ENCODE measurements around the gene CDH4.

CDH4 gene

DNA sequence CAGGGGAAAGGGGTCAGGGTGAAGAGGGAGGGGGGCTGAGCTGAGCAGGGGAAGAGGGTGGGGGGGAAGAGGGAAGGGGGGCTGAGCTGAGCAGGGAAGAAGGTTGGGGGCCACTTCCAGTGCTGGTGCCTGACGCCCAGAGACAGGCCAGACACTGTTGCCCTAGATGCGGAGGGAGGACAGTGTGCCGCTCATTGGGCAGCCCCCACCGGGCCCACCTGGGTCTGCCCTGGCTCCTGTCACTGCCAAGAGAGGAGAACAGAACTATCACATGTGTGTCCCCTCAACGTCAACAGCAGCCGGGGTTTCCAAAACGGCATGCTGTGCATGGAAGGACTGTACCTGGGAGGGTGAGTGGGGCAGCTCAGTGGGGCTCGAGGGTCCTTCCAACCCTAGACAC lies 342.1 kb downstream of the CDH4 start:
- in situ Hi-C loops (cut with MboI; ENCODE audit: low sequenced_read_pairs, unreplicated experiment) = no loop called here
- TF ChIP-seq, protein P1, sequence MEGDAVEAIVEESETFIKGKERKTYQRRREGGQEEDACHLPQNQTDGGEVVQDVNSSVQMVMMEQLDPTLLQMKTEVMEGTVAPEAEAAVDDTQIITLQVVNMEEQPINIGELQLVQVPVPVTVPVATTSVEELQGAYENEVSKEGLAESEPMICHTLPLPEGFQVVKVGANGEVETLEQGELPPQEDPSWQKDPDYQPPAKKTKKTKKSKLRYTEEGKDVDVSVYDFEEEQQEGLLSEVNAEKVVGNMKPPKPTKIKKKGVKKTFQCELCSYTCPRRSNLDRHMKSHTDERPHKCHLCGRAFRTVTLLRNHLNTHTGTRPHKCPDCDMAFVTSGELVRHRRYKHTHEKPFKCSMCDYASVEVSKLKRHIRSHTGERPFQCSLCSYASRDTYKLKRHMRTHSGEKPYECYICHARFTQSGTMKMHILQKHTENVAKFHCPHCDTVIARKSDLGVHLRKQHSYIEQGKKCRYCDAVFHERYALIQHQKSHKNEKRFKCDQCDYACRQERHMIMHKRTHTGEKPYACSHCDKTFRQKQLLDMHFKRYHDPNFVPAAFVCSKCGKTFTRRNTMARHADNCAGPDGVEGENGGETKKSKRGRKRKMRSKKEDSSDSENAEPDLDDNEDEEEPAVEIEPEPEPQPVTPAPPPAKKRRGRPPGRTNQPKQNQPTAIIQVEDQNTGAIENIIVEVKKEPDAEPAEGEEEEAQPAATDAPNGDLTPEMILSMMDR (IDR thresholded peaks at IDR 0.05; ENCODE audit: borderline replicate concordance, control extremely low read depth, extremely low read depth, insufficient read depth, missing control alignments) = no peak

DNA sequence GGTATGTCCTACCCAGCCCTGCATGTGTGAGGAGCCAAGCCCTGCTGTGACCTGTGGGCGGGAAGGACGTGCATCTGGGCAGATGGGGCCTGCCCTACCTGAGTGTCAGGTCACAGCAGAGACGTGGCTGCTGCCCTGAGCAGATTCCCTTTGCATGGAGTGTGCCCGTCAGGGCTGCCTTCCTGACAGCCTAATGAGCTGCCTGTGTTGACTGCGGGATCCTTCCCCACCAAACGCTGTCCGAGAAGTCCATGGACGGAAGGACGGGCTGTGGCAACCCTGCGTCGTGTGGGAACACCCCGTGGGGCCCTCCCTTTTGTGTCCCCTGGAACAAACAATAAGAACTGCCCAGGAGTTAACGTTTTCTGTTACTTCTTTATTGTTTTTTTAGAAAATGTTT lies 343.2 kb downstream of the CDH4 start:
- TF ChIP-seq, protein P1 (IDR thresholded peaks at IDR 0.05; ENCODE audit: borderline replicate concordance, control extremely low read depth, extremely low read depth, insufficient read depth, missing control alignments) = no peak

More for the DNA sequence above, 342.1 kb downstream of the CDH4 start:
- no peak for DNase-seq (ENCODE audit: low spot score)

DNA sequence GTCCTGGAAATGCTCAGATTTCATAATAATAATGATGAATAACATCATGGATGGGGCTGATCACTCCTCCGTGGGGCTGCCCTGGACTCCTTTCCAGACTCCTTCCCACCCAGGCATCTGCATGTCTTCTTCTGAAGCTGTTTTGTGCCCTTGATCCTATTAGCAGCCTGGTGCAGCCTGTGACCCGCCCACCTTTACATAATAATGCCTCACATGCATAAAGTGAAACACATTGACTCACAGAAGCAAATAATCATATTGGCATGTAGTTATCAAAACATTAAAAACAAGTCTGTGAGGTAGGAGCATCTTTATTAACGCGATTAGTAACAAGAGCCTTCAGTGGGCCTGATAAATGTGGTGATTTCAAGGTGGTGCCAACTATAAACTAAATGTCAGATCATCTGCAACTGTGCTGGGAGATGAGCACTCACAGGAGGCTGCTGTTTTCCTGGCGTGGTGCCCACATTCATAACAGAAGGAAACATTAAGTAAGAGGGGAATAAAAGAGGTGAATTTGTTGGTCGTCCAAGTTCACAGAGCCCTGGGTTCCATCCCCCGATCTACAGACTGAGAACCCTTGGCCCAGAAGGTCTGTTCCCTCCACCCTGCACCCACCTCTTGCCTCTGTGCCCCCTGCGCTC lies 344.7 kb downstream of the CDH4 start:
- TF ChIP-seq, protein P1 (IDR thresholded peaks at IDR 0.05; ENCODE audit: borderline replicate concordance, control extremely low read depth, extremely low read depth, insufficient read depth, missing control alignments) = no peak
- in situ Hi-C loops (cut with MboI; ENCODE audit: low sequenced_read_pairs, unreplicated experiment) = no loop called here
- no peak for DNase-seq (ENCODE audit: low spot score)

More for the DNA sequence above, 343.2 kb downstream of the CDH4 start:
- in situ Hi-C loops (cut with MboI; ENCODE audit: low sequenced_read_pairs, unreplicated experiment) = no loop called here
- DNase-seq (ENCODE audit: low spot score) = no peak

DNA sequence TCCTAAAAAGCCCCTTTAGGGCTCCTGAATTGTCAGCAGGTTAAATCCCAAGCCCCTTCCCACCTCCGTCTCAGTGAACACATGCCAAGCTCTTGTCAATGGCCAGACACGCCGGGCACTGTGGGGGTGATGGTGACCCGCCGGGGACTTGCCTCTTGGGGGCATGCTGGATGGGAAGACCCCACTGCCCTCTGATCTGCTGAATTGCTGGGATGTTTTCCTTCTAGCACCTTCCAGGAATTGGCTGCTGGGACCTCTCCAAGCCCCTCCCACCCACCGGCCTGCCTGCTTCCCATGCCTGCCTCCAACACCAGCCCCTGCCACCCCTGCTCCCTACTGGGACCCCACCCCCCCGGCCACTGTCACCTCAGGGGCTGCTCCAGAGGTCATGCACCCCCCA lies 345.9 kb downstream of the CDH4 start:
- TF ChIP-seq, protein P1 (IDR thresholded peaks at IDR 0.05; ENCODE audit: borderline replicate concordance, control extremely low read depth, extremely low read depth, insufficient read depth, missing control alignments) = no peak
- in situ Hi-C loops (cut with MboI; ENCODE audit: low sequenced_read_pairs, unreplicated experiment) = no loop called here
- DNase-seq (ENCODE audit: low spot score) = no peak

DNA sequence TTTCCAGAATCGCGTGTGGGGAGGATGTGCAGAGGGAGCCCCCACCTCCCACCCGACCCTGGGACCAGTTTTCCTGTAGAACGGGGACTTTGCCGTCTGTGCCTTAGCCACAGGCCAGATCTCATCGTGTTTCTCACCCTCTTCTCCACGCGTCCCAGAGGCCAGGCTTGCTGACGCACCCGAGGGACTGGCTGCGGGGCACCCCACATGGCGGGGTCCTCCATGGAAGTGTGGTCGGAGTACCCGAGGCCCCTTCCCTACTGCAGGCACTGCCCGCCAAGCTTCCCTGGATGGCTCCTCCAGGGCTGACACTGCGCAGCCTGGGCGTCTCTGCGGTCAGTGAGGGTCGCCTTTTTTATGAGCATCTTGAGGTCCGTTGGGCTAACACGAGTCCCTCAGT lies 346.5 kb downstream of the CDH4 start:
- DNase-seq (ENCODE audit: low spot score) = no peak
- TF ChIP-seq, protein P1 (IDR thresholded peaks at IDR 0.05; ENCODE audit: borderline replicate concordance, control extremely low read depth, extremely low read depth, insufficient read depth, missing control alignments) = no peak
- in situ Hi-C loops (cut with MboI; ENCODE audit: low sequenced_read_pairs, unreplicated experiment) = no loop called here

DNA sequence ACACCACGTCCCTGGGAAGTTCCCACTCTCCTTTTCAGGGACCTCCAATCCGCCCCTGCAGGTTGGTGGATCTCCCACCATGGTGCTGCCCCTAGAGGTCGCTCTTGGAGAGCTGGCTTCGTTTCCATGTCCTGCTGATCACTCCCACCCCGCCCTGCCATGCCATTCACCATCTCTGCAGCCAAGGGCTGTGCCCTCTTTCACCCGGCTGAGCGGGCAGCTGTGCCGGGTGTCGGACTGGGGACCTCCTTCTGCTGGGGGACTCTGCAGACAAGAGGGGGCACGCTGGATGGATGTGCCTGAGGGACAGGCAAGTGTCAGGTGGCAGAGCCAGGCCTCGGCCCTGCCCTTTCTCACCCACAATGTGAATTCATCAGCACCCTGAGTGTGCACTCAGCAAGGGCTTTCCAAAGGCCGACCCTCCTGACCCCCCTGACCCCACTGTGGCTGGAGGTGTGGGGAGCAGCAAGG lies 347.0 kb downstream of the CDH4 start:
- TF ChIP-seq, protein P1 (IDR thresholded peaks at IDR 0.05; ENCODE audit: borderline replicate concordance, control extremely low read depth, extremely low read depth, insufficient read depth, missing control alignments) = no peak
- no peak for DNase-seq (ENCODE audit: low spot score)
- in situ Hi-C loops (cut with MboI; ENCODE audit: low sequenced_read_pairs, unreplicated experiment) = no loop called here
